Astrocyte of the hippocampus (primary cell): ENCODE results near the gene BCAS2.
A peak's percentile ranks its signal among the peaks of the same experiment; 100 is the strongest.

Experiments
- DNase-seq: peaks from one replicate; pipeline ENCODE4 v3.0.0; 2011; ENCODE audit warnings: low read depth, low spot score

BCAS2 gene

GRCh38 chr1:114559356-114559755, 22.1 kb downstream of the BCAS2 start:
- no peak for DNase-seq

- DNase-seq: peak; percentile 5
Observed at GRCh38 chr1:114558544-114558943, 22.9 kb downstream of the BCAS2 start.

- no peak for DNase-seq
Observed at GRCh38 chr1:114554577-114554976, 26.8 kb downstream of the BCAS2 start.

- DNase-seq: no peak
Observed at GRCh38 chr1:114552106-114552639, 29.2 kb downstream of the BCAS2 start.

GRCh38 chr1:114551400-114551799, 30.0 kb downstream of the BCAS2 start:
- DNase-seq: no peak

- DNase-seq: no peak
Observed at GRCh38 chr1:114550336-114550735, 31.1 kb downstream of the BCAS2 start.

GRCh38 chr1:114549137-114549536, 32.3 kb downstream of the BCAS2 start:
- peak; percentile 3 for DNase-seq

- no peak for DNase-seq
Observed at GRCh38 chr1:114547076-114547475, 34.3 kb downstream of the BCAS2 start.

- no peak for DNase-seq
Observed at GRCh38 chr1:114545796-114546195, 35.6 kb downstream of the BCAS2 start.

- DNase-seq: no peak
Observed at GRCh38 chr1:114545315-114545714, 36.1 kb downstream of the BCAS2 start.

GRCh38 chr1:114540821-114541220, 40.6 kb downstream of the BCAS2 start:
- no peak for DNase-seq

- no peak for DNase-seq
Observed at GRCh38 chr1:114540272-114540671, 41.1 kb downstream of the BCAS2 start.

GRCh38 chr1:114536043-114536442, 45.4 kb downstream of the BCAS2 start:
- DNase-seq: no peak

GRCh38 chr1:114535401-114535800, 46.0 kb downstream of the BCAS2 start:
- DNase-seq: no peak

GRCh38 chr1:114531094-114531493, 50.3 kb downstream of the BCAS2 start:
- no peak for DNase-seq

- DNase-seq: no peak
Observed at GRCh38 chr1:114530224-114530623, 51.2 kb downstream of the BCAS2 start.

- no peak for DNase-seq
Observed at GRCh38 chr1:114524944-114525343, 56.5 kb downstream of the BCAS2 start.

- DNase-seq: no peak
Observed at GRCh38 chr1:114522264-114522575, 59.2 kb downstream of the BCAS2 start.

GRCh38 chr1:114521396-114522263, 59.8 kb downstream of the BCAS2 start:
- no peak for DNase-seq
